Measurements from ENCODE around the gene EEF1A1. TPM values are rescaled to one million over a fixed set of nuclear protein-coding genes. Genes with fewer than 3 reads are reported as not detected.
A peak's percentile ranks its signal among the peaks of the same experiment; 100 is the strongest.
"Not testable (repeated sequence)": the region's sequence is repeated elsewhere in the genome, so short reads cannot be mapped to it uniquely, and the experiment has no call there.

EEF1A1 gene
- total and polyA plus RNA-seq, 12 donors = 7,361 to 13,514 (median 9,351) TPM

- DNase-seq = peak in 1 of 7 donors; percentile 10
- TF ChIP-seq CTCF (IDR thresholded peaks at IDR 0.05) = no peak
- no peak for TF ChIP-seq POLR2A (IDR thresholded peaks at IDR 0.05)
- intact Hi-C loops (cut with DNase I) = no loop called here
- H3K27ac ChIP-seq = no peak overlapping the region
- H3K36me3 ChIP-seq (replicated peaks in 1 of 2) = no peaks in the 10 kb centered on the region
- H3K9me3 ChIP-seq (replicated peaks in 1 of 3) = no peaks in the 10 kb centered on the region
- no peaks in the 10 kb centered on the region for H3K4me1 ChIP-seq (replicated peaks in 1 of 2)
- H3K27me3 ChIP-seq = no peaks in the 10 kb centered on the region
- H3K4me3 ChIP-seq = no peak overlapping the region
- WGBS, 4 donors = 47 to 66% (median 50%) methylated on average over 8 of the region's 8 CpGs
Measured at GRCh38 chr6:73560182-73560732, 39.4 kb upstream of the EEF1A1 start.

GRCh38 chr6:73559399-73559794 lies 38.6 kb upstream of the EEF1A1 start:
- DNase-seq; H3K36me3 ChIP-seq (replicated peaks in 1 of 2); H3K4me3 ChIP-seq; H3K27ac ChIP-seq; H3K27me3 ChIP-seq; intact Hi-C loops (cut with DNase I); H3K4me1 ChIP-seq (replicated peaks in 1 of 2); H3K9me3 ChIP-seq (replicated peaks in 1 of 3): not testable (repeated sequence)
- 94 to 100% (median 96%) methylated on average over 12 of the region's 12 CpGs for WGBS, 4 donors

GRCh38 chr6:73558624-73559398 lies 38.0 kb upstream of the EEF1A1 start:
- Histone ChIP-seq H3K27me3 (no peaks in the 10 kb centered on the region), H3K4me1 (replicated peaks in 1 of 2) (no peaks in the 10 kb centered on the region), H3K27ac (no peak overlapping the region), H3K36me3 (replicated peaks in 1 of 2) (no peaks in the 10 kb centered on the region), H3K4me3 (no peak overlapping the region), H3K9me3 (replicated peaks in 1 of 3) (no peaks in the 10 kb centered on the region)
- intact Hi-C loops (cut with DNase I) = no loop called here
- WGBS, 4 donors = 78 to 80% (median 78%) methylated on average over 4 of the region's 4 CpGs
- TF ChIP-seq POLR2A (IDR thresholded peaks at IDR 0.05) = no peak
- TF ChIP-seq CTCF (IDR thresholded peaks at IDR 0.05) = no peak
- DNase-seq = no peak

- no peaks in the 10 kb centered on the region for H3K36me3 ChIP-seq (replicated peaks in 1 of 2)
- no peaks in the 10 kb centered on the region for H3K4me1 ChIP-seq (replicated peaks in 1 of 2)
- no peak for DNase-seq
- WGBS, 4 donors = 46 to 53% (median 51%) methylated on average over 1 of the region's 1 CpG
- no peaks in the 10 kb centered on the region for H3K9me3 ChIP-seq (replicated peaks in 1 of 3)
- TF ChIP-seq POLR2A (IDR thresholded peaks at IDR 0.05) (no peak), CTCF (IDR thresholded peaks at IDR 0.05) (no peak)
- no peak overlapping the region for H3K4me3 ChIP-seq
- intact Hi-C loops (cut with DNase I) = no loop called here
- no peaks in the 10 kb centered on the region for H3K27me3 ChIP-seq
- H3K27ac ChIP-seq = no peak overlapping the region
Measured at GRCh38 chr6:73556836-73557235, 36.0 kb upstream of the EEF1A1 start.

- H3K27ac ChIP-seq; H3K9me3 ChIP-seq (replicated peaks in 1 of 3); DNase-seq; H3K36me3 ChIP-seq (replicated peaks in 1 of 2); H3K4me3 ChIP-seq; intact Hi-C loops (cut with DNase I); H3K27me3 ChIP-seq; H3K4me1 ChIP-seq (replicated peaks in 1 of 2): not testable (repeated sequence)
- 83 to 94% (median 88%) methylated on average over 11 of the region's 11 CpGs for WGBS, 4 donors
Measured at GRCh38 chr6:73555380-73555949, 34.6 kb upstream of the EEF1A1 start.

- H3K36me3 ChIP-seq (replicated peaks in 1 of 2); H3K27me3 ChIP-seq; intact Hi-C loops (cut with DNase I); DNase-seq; H3K4me1 ChIP-seq (replicated peaks in 1 of 2); H3K9me3 ChIP-seq (replicated peaks in 1 of 3); H3K27ac ChIP-seq; H3K4me3 ChIP-seq: not testable (repeated sequence)
- 87 to 95% (median 92%) methylated on average over 4 of the region's 4 CpGs for WGBS, 4 donors
Measured at GRCh38 chr6:73551115-73551514, 30.3 kb upstream of the EEF1A1 start.

All from adrenal gland (tissue), 12 donors.